Keratinocyte (primary cell): ENCODE results near the gene CWF19L2. TPM values are rescaled to one million over a fixed set of nuclear protein-coding genes. Genes with fewer than 3 reads are reported as not detected.
"Not testable (repeated sequence)": the region's sequence is repeated elsewhere in the genome, so short reads cannot be mapped to it uniquely, and the experiment has no call there.

Experiments used
- DNase-seq: peaks from one replicate; pipeline ENCODE4 v3.0.0-alpha.2; 2011; ENCODE audit warnings: low read depth, missing footprints, low spot score
- FAIRE-seq: peaks from 2 replicates; lab custom pipeline; 2011; peaks lifted over from hg19 to GRCh38; lab: Jason Lieb, UNC
- H2AFZ ChIP-seq: 2 replicates; pipeline ENCODE4 v1.6.0; 2012; ENCODE audit warnings: low read length, control low read depth, inconsistent platforms; ENCODE audit not compliant: control insufficient read depth
- H3K27ac ChIP-seq: 2 replicates; pipeline ENCODE4 v1.5.1; 2011; ENCODE audit warnings: low read length; ENCODE audit not compliant: control insufficient read depth, insufficient read depth
- H3K27me3 ChIP-seq: 3 replicates; pipeline ENCODE4 v1.6.0; 2011; ENCODE audit warnings: low read length; ENCODE audit not compliant: control insufficient read depth, insufficient read depth; ENCODE audit errors: extremely low read depth
- H3K36me3 ChIP-seq, 2 experiments: 2 replicates in 1 of 2; 3 replicates in 1 of 2; pipeline ENCODE4 v1.5.1; 2011; ENCODE audit warnings: low read length in 2 of 2, mild to moderate bottlenecking in 1 of 2; ENCODE audit not compliant: control insufficient read depth in 2 of 2, insufficient read depth in 2 of 2; ENCODE audit errors: extremely low read depth in 1 of 2
- H3K4me1 ChIP-seq: 3 replicates; pipeline ENCODE4 v1.5.1; 2011; ENCODE audit warnings: low read length; ENCODE audit not compliant: control insufficient read depth, insufficient read depth; ENCODE audit errors: extremely low read depth
- H3K4me2 ChIP-seq: 3 replicates; pipeline ENCODE4 v1.6.0; 2011; ENCODE audit warnings: low read depth, low read length; ENCODE audit not compliant: control insufficient read depth, insufficient read depth; ENCODE audit errors: extremely low read depth
- H3K4me3 ChIP-seq, 3 experiments: fragments of 200-600 bp in 1 of 3; sonication (generic) in 1 of 3; 2 replicates in 2 of 3; 3 replicates in 1 of 3; pipeline ENCODE4 v1.5.1; 2011 to 2016; ENCODE audit warnings: low read length in 3 of 3, mild to moderate bottlenecking in 3 of 3, control low read depth in 2 of 3, inconsistent platforms in 1 of 3, low read depth in 1 of 3, mixed read lengths in 1 of 3, mixed run types in 1 of 3, moderate library complexity in 1 of 3; ENCODE audit not compliant: control insufficient read depth in 2 of 3, insufficient read depth in 2 of 3; ENCODE audit errors: extremely low read depth in 1 of 3
- H3K79me2 ChIP-seq: 2 replicates; pipeline ENCODE4 v1.6.0; 2012; ENCODE audit warnings: low read length; ENCODE audit not compliant: control insufficient read depth, insufficient read depth
- H3K9ac ChIP-seq: 3 replicates; pipeline ENCODE4 v1.6.0; 2011; ENCODE audit warnings: low read length; ENCODE audit not compliant: control insufficient read depth, insufficient read depth; ENCODE audit errors: extremely low read depth
- H3K9me1 ChIP-seq: 3 replicates; pipeline ENCODE4 v1.6.0; 2011; ENCODE audit warnings: low read length; ENCODE audit not compliant: control insufficient read depth, insufficient read depth; ENCODE audit errors: extremely low read depth
- H3K9me3 ChIP-seq: 2 replicates; pipeline ENCODE4 v1.5.1; 2012; ENCODE audit warnings: low read depth, low read length; ENCODE audit not compliant: control insufficient read depth
- H4K20me1 ChIP-seq: 3 replicates; pipeline ENCODE4 v1.6.0; 2011; ENCODE audit warnings: low read length; ENCODE audit not compliant: control insufficient read depth, insufficient read depth; ENCODE audit errors: extremely low read depth
- CTCF ChIP-seq, 3 experiments: IDR thresholded peaks in 1 of 3; conservative IDR thresholded peaks in 1 of 3; optimal IDR thresholded peaks in 1 of 3; 2 replicates in 2 of 3; 3 replicates in 1 of 3; pipeline versions ENCODE3 to v1.5.1; 2011; ENCODE audit warnings: low read length in 3 of 3, mild to moderate bottlenecking in 3 of 3, moderate library complexity in 2 of 3, control low read depth in 1 of 3, inconsistent platforms in 1 of 3; ENCODE audit not compliant: insufficient read depth in 2 of 3; ENCODE audit errors: extremely low read depth in 1 of 3
- EZH2 ChIP-seq: IDR thresholded peaks from one replicate; pipeline ENCODE4 v1.6.1; 2012; ENCODE audit warnings: inconsistent platforms, mild to moderate bottlenecking, low read length, moderate library complexity
- dilution Hi-C: fragments of 300-500 bp; cut with MboI; formaldehyde crosslinking; loops from one replicate; pipeline ENCODE4 v1.7.0; 2020; ENCODE audit warnings: low sequenced_read_pairs; ENCODE audit not compliant: extremely low pct_ligation_motif_present
- polyA plus RNA-seq, 5 experiments: library from polyadenylated mRNA; depleted of rRNA in 3 of 5; stranded (reverse) in 3 of 5; stranded (forward) in 1 of 5; unstranded in 1 of 5; fragments of >200 nt; gene quantifications; 1 replicate in 1 of 5; 2 replicates in 3 of 5; 3 replicates in 1 of 5; pipeline versions ENCODE4 v1.2.1 to v1.2.3, GENCODE V29; 2011 to 2012; ENCODE audit warnings: missing spikeins in 2 of 5, low read depth in 1 of 5, low replicate concordance in 1 of 5

CWF19L2 gene
- polyA plus RNA-seq, 1 donor (not counting 4 experiments of a cell fraction or from before 2014, with no cell fraction given) = 6.2 TPM

GRCh38 chr11:107392611-107393010 is 65.0 kb downstream of the CWF19L2 start:
- H3K79me2 ChIP-seq = no peaks in the 10 kb centered on the region
- H3K9me1 ChIP-seq = no peaks in the 10 kb centered on the region
- no peak overlapping the region for H3K4me2 ChIP-seq
- H3K36me3 ChIP-seq = no peaks in the 10 kb centered on the region
- TF ChIP-seq CTCF (optimal IDR thresholded peaks at IDR 0.05 in 1 of 3, IDR thresholded peaks at IDR 0.05 in 1 of 3, conservative IDR thresholded peaks at IDR 0.05 in 1 of 3; ENCODE audit: extremely low read depth in 1 of 3, insufficient read depth in 2 of 3, low read length in 3 of 3) (no peak), EZH2 (no peak)
- H3K9ac ChIP-seq = no peak overlapping the region
- H4K20me1 ChIP-seq = no peaks in the 10 kb centered on the region
- H2AFZ ChIP-seq = no peak overlapping the region
- no peak overlapping the region for H3K4me3 ChIP-seq
- no peak overlapping the region for H3K27ac ChIP-seq
- peaks cover 9% of the 10 kb centered on the region for H3K4me1 ChIP-seq
- DNase-seq (no peak), FAIRE-seq (no peak)
- no peaks in the 10 kb centered on the region for H3K27me3 ChIP-seq
- dilution Hi-C loops = no loop called here
- no peaks in the 10 kb centered on the region for H3K9me3 ChIP-seq

GRCh38 chr11:107390701-107391100 is 66.9 kb downstream of the CWF19L2 start:
- H3K9me3 ChIP-seq, H3K4me3 ChIP-seq, H3K36me3 ChIP-seq, DNase-seq, H3K27me3 ChIP-seq, H4K20me1 ChIP-seq, dilution Hi-C loops, H3K9me1 ChIP-seq, FAIRE-seq, H3K27ac ChIP-seq, H3K9ac ChIP-seq, H3K4me1 ChIP-seq, H2AFZ ChIP-seq, H3K79me2 ChIP-seq, H3K4me2 ChIP-seq: not testable (repeated sequence)

- Histone ChIP-seq H3K4me3 (no peak overlapping the region), H3K27ac (no peak overlapping the region), H3K9me3 (no peaks in the 10 kb centered on the region), H3K36me3 (no peaks in the 10 kb centered on the region), H3K9ac (no peak overlapping the region), H3K27me3 (no peaks in the 10 kb centered on the region), H3K79me2 (no peaks in the 10 kb centered on the region), H2AFZ (no peak overlapping the region), H3K4me1 (peaks cover 30% of the 10 kb centered on the region), H3K9me1 (no peaks in the 10 kb centered on the region), H3K4me2 (no peak overlapping the region), H4K20me1 (no peaks in the 10 kb centered on the region)
- FAIRE-seq (no peak), DNase-seq (no peak)
- dilution Hi-C loops = no loop called here
- no peak for TF ChIP-seq EZH2
- no peak for TF ChIP-seq CTCF (optimal IDR thresholded peaks at IDR 0.05 in 1 of 3, IDR thresholded peaks at IDR 0.05 in 1 of 3, conservative IDR thresholded peaks at IDR 0.05 in 1 of 3; ENCODE audit: extremely low read depth in 1 of 3, insufficient read depth in 2 of 3, low read length in 3 of 3)
These were observed 70.0 kb downstream of the CWF19L2 start for GRCh38 chr11:107387666-107388065.
